Transverse colon (tissue), 4 donors: ENCODE results near the gene RAB20. TPM values are rescaled to one million over a fixed set of nuclear protein-coding genes. Genes with fewer than 3 reads are reported as not detected.

Experiments used
- DNase-seq: peaks from one replicate; pipeline ENCODE4 v3.0.0-alpha.2; 2019
- H3K27ac ChIP-seq, 4 donors: fragments of 200-600 bp; sonication (generic); 2 replicates each; pipeline ENCODE4 v1.5.1; 2016 to 2018; ENCODE audit warnings: inconsistent platforms in 4 of 4
- H3K27me3 ChIP-seq: fragments of 200-600 bp; sonication (generic); 2 replicates; pipeline ENCODE4 v1.5.1; 2017; ENCODE audit warnings: inconsistent platforms
- H3K36me3 ChIP-seq, 4 donors: fragments of 200-600 bp; sonication (generic); 2 replicates each; pipeline ENCODE4 v1.5.1; 2017 to 2019; ENCODE audit warnings: inconsistent platforms in 4 of 4
- H3K4me1 ChIP-seq, 4 donors: fragments of 200-600 bp; sonication (generic); 2 replicates each; pipeline ENCODE4 v1.5.1; 2017 to 2020; ENCODE audit warnings: inconsistent platforms in 4 of 4
- H3K4me3 ChIP-seq, 4 donors: fragments of 200-600 bp; sonication (generic); 1 replicate in 1 of 4; 2 replicates in 3 of 4; pipeline versions ENCODE4 v1.5.1 to v1.6.1; 2017 to 2019; ENCODE audit warnings: inconsistent platforms in 4 of 4
- H3K9me3 ChIP-seq, 2 donors: fragments of 200-600 bp; sonication (generic); 2 replicates each; pipeline ENCODE4 v1.5.1; 2017 to 2019; ENCODE audit warnings: inconsistent platforms in 2 of 2
- CTCF ChIP-seq, 5 experiments: fragments of 200-600 bp in 3 of 5; fragments of 450-650 bp in 2 of 5; sonication (generic) in 3 of 5; IDR thresholded peaks; 1 replicate in 2 of 5; 2 replicates in 3 of 5; pipeline ENCODE4 v1.5.1; 2016 to 2017; ENCODE audit warnings: antibody characterized with exemption in 5 of 5, inconsistent platforms in 3 of 5, mild to moderate bottlenecking in 2 of 5, moderate library complexity in 1 of 5
- EP300 ChIP-seq: sonication (generic); formaldehyde crosslinking; IDR thresholded peaks from one replicate; pipeline ENCODE4 v1.6.1; 2017; ENCODE audit warnings: antibody characterized with exemption, low read depth
- POLR2A ChIP-seq: fragments of 450-650 bp; IDR thresholded peaks from one replicate; pipeline ENCODE4 v1.6.1; 2016; ENCODE audit warnings: antibody characterized with exemption, mild to moderate bottlenecking, moderate library complexity
- POLR2AphosphoS5 ChIP-seq, 3 donors: sonication (generic); formaldehyde crosslinking; IDR thresholded peaks; one replicate each; pipeline ENCODE4 v1.6.1; 2016; ENCODE audit warnings: antibody characterized with exemption in 3 of 3
- WGBS, 2 donors: methylation state at CpG; one replicate each; pipeline ENCODE4 v1.1.5; 2018; ENCODE audit warnings: low coverage in 1 of 2; 5-methylcytosine and 5-hydroxymethylcytosine counted together
- in situ Hi-C, 4 donors: fragments of 200-750 bp; cut with MboI; loops; one replicate each; pipeline versions ENCODE4 v1.15.0 to v1.15.1; 2017; ENCODE audit warnings: low sequenced_read_pairs in 3 of 4, low pct_ligation_motif_present in 1 of 4, low pct_unique_long_range_greater_than_20kb in 1 of 4
- intact Hi-C: fragments of 100-400 bp; cut with DNase I; formaldehyde crosslinking; loops from one replicate; pipeline ENCODE4 v1.15.1; 2023; ENCODE audit warnings: low total_unique reads
- total RNA-seq, 4 donors: library from RNA; depleted of rRNA; stranded (reverse); fragments of >200 nt; gene quantifications; one replicate each; pipeline ENCODE4 v1.1.0, GENCODE V29; 2016

RAB20 gene
- total RNA-seq, 4 donors from 2014 or later = 12.5 to 66.2 (median 54.1) TPM

- in situ Hi-C loops (no loop called here), intact Hi-C loops (no loop called here)
- H3K27ac ChIP-seq = no peak overlapping the region
- H3K36me3 ChIP-seq = no peaks in the 10 kb centered on the region
- 92 to 100% methylated on average over 3 to 9 of the region's 9 CpGs for WGBS, 2 donors
- no peaks in the 10 kb centered on the region for H3K27me3 ChIP-seq
- peaks cover 0 to 14% (median 10%) of the 10 kb centered on the region in 4 donors for H3K4me1 ChIP-seq
- no peak for DNase-seq
- H3K4me3 ChIP-seq = no peak overlapping the region
- H3K9me3 ChIP-seq = no peaks in the 10 kb centered on the region
- no peak for TF ChIP-seq POLR2AphosphoS5 (IDR thresholded peaks at IDR 0.05)
- TF ChIP-seq EP300 = no peak
- no peak for TF ChIP-seq CTCF (IDR thresholded peaks at IDR 0.05)
- no peak for TF ChIP-seq POLR2A
Observed at GRCh38 chr13:110566171-110566570, 4.6 kb upstream of the RAB20 start.

GRCh38 chr13:110565296-110565695 lies 3.8 kb upstream of the RAB20 start:
- DNase-seq = no peak
- 38 to 55% methylated on average over 1 to 2 of the region's 2 CpGs for WGBS, 2 donors
- no peaks in the 10 kb centered on the region for H3K27me3 ChIP-seq
- H3K27ac ChIP-seq = no peak overlapping the region
- no peaks in the 10 kb centered on the region for H3K9me3 ChIP-seq
- no peak for TF ChIP-seq EP300
- no peak for TF ChIP-seq CTCF (IDR thresholded peaks at IDR 0.05)
- TF ChIP-seq POLR2AphosphoS5 (IDR thresholded peaks at IDR 0.05) = no peak
- TF ChIP-seq POLR2A = no peak
- no peaks in the 10 kb centered on the region for H3K36me3 ChIP-seq
- no peak overlapping the region for H3K4me3 ChIP-seq
- in situ Hi-C loops (no loop called here), intact Hi-C loops (no loop called here)
- H3K4me1 ChIP-seq = peaks cover 0 to 17% (median 12%) of the 10 kb centered on the region in 4 donors

- DNase-seq = no peak
- Histone ChIP-seq H3K4me3 (no peak overlapping the region), H3K27me3 (no peaks in the 10 kb centered on the region), H3K27ac (no peak overlapping the region), H3K4me1 (peaks cover 0 to 24% (median 15%) of the 10 kb centered on the region in 4 donors), H3K36me3 (no peaks in the 10 kb centered on the region), H3K9me3 (no peaks in the 10 kb centered on the region)
- in situ Hi-C loops = no loop called here
- intact Hi-C loops = loop anchor here (5.0 kb wide), 1 partner anchor 53 kb away; the partner anchor contains the start of gene NAXD
- TF ChIP-seq CTCF (IDR thresholded peaks at IDR 0.05) (no peak), POLR2AphosphoS5 (IDR thresholded peaks at IDR 0.05) (no peak), EP300 (no peak), POLR2A (no peak)
- WGBS, 2 donors = 89 to 100% methylated on average over 1 to 3 of the region's 3 CpGs
Observed at GRCh38 chr13:110564472-110564985, 3.0 kb upstream of the RAB20 start.

- in situ Hi-C loops (no loop called here), intact Hi-C loops (loop anchor here (5.0 kb wide), 1 partner anchor 54 kb away; the partner anchor contains the start of gene NAXD)
- no peaks in the 10 kb centered on the region for H3K36me3 ChIP-seq
- peak overlapping the region in 1 of 4 donors; percentile 96 for H3K27ac ChIP-seq
- peak overlapping the region in 2 of 4 donors; percentile 72 to 75 for H3K4me3 ChIP-seq
- 66% methylated on average over 9 of the region's 9 CpGs for WGBS, 2 donors
- no peaks in the 10 kb centered on the region for H3K27me3 ChIP-seq
- no peak for DNase-seq
- peaks cover 0 to 31% (median 21%) of the 10 kb centered on the region in 4 donors for H3K4me1 ChIP-seq
- no peak for TF ChIP-seq POLR2A
- TF ChIP-seq EP300 = no peak
- TF ChIP-seq CTCF (IDR thresholded peaks at IDR 0.05) = no peak
- TF ChIP-seq POLR2AphosphoS5 (IDR thresholded peaks at IDR 0.05) = no peak
- H3K9me3 ChIP-seq = no peaks in the 10 kb centered on the region
Observed at GRCh38 chr13:110563463-110563774, 1.9 kb upstream of the RAB20 start.
